GM12874 (cell line): ENCODE measurements around the gene SEMA7A.

Experiments
- CTCF ChIP-seq: IDR thresholded peaks from 2 replicates; pipeline ENCODE4 v1.5.1; 2011; ENCODE audit warnings: low read depth, mild to moderate bottlenecking, control low read depth, low read length, moderate library complexity; ENCODE audit not compliant: insufficient read depth

SEMA7A gene

GRCh38 chr15:74387141-74387541 is 46.6 kb downstream of the SEMA7A start:
- TF ChIP-seq CTCF, result no peak

GRCh38 chr15:74386496-74387140 is 47.1 kb downstream of the SEMA7A start:
- no peak for TF ChIP-seq CTCF

GRCh38 chr15:74385733-74386132 is 48.0 kb downstream of the SEMA7A start:
- no peak for TF ChIP-seq CTCF

GRCh38 chr15:74384881-74385643 is 48.7 kb downstream of the SEMA7A start:
- TF ChIP-seq CTCF, result no peak

GRCh38 chr15:74384566-74384880 is 49.2 kb downstream of the SEMA7A start:
- no peak for TF ChIP-seq CTCF

- no peak for TF ChIP-seq CTCF
These were observed 49.8 kb downstream of the SEMA7A start for GRCh38 chr15:74383695-74384565.

GRCh38 chr15:74383286-74383685 is 50.5 kb downstream of the SEMA7A start:
- no peak for TF ChIP-seq CTCF
